Occipital lobe (tissue), 2 donors: ENCODE measurements around the gene RB1. TPM values are rescaled to one million over a fixed set of nuclear protein-coding genes. Genes with fewer than 3 reads are reported as not detected.

Experiments used
- DNase-seq: peaks from one replicate; lab custom pipeline; 2025; lab: John Stamatoyannopoulos, UW
- total RNA-seq: library from RNA; depleted of rRNA; stranded (reverse); fragments of >200 nt; gene quantifications from one replicate; pipeline ENCODE4 v1.2.3, GENCODE V29; 2014

The RB1 gene
- 48.8 TPM for total RNA-seq

DNA sequence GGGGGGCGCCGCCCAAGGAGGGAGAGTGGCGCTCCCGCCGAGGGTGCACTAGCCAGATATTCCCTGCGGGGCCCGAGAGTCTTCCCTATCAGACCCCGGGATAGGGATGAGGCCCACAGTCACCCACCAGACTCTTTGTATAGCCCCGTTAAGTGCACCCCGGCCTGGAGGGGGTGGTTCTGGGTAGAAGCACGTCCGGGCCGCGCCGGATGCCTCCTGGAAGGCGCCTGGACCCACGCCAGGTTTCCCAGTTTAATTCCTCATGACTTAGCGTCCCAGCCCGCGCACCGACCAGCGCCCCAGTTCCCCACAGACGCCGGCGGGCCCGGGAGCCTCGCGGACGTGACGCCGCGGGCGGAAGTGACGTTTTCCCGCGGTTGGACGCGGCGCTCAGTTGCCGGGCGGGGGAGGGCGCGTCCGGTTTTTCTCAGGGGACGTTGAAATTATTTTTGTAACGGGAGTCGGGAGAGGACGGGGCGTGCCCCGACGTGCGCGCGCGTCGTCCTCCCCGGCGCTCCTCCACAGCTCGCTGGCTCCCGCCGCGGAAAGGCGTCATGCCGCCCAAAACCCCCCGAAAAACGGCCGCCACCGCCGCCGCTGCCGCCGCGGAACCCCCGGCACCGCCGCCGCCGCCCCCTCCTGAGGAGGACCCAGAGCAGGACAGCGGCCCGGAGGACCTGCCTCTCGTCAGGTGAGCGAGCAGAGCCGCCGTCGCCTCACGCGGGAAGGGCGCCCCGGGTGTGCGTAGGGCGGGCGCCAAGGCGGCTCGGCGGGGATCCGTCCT is at the start of gene RB1:
Gene RB1, plus strand, starts transcription at position 393 of the 784 bp plus-strand sequence. Its CDS starts 162 bp downstream, at position 555.
- peak; percentile 82 for DNase-seq

GRCh38 chr13:48253849-48254248 is 49.7 kb upstream of the RB1 start:
- no peak for DNase-seq

DNA sequence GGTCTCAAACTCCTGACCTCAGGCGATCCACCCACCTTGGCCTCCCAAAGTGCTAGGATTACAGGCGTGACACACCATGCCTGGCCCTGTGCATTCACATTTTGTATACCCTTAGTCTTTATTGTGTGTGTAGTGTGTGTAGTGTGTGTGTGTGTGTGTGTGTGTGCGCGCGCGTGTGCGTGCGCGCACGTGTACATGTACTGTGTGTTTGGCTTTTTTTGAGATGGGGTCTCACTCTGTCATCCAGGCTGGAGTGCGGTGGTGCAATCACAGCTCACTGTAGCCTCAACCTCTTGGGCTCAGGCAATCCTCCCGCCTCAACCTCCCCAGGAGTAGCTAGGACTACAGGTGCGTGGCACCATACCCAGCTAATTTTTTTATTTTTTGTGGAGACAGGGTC is 48.5 kb upstream of the RB1 start:
- DNase-seq = no peak

DNA sequence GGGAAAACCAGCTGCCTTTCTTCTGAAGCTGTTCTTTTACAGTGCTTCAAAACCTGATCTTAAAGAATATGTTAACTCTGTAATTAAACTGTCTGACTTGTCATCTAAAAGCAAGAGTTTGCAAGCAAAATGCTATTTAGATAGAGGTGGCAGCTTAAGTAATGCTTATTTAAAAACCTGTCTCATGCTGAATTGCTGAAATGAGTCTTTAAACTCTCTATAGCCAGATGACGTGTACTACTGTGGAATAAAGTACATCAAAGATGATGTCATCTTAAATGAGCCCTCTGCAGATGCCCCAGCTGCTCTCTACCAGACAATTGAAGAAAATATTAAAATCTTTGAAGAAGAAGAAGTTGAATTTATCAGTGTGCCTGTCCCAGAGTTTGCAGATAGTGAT is 47.6 kb upstream of the RB1 start:
- DNase-seq = no peak

DNA sequence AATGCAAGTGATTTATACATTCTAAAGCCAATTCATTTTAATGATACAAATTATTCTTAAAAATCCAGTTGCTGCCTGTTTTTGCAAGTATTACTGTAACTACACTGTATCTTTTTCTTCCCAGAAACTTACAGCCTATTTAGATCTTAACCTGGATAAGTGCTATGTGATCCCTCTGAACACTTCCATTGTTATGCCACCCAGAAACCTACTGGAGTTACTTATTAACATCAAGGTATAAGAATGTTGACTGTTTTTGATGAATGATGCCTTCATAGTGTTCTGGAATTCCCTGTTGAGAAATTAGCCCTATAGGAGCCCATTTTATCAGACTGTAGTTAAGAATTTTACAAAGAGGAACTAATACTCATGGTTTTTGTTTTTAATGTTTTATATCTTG is 45.5 kb upstream of the RB1 start:
- no peak for DNase-seq

- DNase-seq = no peak
Observed at GRCh38 chr13:48258430-48258829, 45.1 kb upstream of the RB1 start.

DNA sequence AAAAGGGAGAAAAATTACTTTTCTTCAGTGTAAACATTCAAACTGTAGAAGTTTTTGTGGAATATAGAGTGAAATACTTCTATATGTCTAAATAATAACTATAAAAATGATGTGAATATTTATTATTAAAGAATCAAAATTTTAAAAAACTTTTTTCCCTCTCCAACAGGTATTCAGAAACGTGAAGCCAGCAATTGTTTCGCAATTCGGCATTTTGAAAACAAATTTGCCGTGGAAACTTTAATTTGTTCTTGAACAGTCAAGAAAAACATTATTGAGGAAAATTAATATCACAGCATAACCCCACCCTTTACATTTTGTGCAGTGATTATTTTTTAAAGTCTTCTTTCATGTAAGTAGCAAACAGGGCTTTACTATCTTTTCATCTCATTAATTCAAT is 42.6 kb upstream of the RB1 start:
- no peak for DNase-seq

- DNase-seq = no peak
Observed at GRCh38 chr13:48263196-48263595, 40.4 kb upstream of the RB1 start.

GRCh38 chr13:48264058-48264457 is 39.5 kb upstream of the RB1 start:
- DNase-seq = no peak

DNA sequence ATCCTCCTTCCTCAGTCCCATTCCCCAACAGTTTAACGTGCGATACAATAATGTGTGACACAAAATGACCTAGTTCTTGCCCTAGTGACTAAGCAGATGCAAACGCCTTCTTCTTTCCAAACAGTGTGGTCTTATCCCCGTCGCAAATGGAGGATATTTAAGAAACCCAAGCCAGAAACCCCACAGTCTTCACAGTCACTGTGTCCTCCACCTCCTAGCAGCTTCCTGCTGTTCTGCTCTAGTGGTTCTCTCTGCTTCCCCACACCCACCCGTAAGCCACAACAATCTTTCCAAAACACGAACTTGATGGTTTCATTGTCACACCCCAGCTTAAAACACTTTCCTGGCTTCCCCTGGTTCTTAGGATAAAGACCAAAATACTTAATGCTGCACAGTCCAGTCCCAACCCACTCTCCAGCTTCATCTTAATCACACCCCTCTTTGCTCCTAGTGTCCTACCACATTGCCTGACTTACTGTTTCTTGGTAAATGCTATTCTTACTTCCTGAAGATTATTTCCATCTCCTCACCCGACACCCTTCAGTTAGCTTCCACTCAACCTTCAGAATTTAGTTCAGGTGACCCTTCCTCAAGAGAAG is 38.2 kb upstream of the RB1 start:
- no peak for DNase-seq

DNA sequence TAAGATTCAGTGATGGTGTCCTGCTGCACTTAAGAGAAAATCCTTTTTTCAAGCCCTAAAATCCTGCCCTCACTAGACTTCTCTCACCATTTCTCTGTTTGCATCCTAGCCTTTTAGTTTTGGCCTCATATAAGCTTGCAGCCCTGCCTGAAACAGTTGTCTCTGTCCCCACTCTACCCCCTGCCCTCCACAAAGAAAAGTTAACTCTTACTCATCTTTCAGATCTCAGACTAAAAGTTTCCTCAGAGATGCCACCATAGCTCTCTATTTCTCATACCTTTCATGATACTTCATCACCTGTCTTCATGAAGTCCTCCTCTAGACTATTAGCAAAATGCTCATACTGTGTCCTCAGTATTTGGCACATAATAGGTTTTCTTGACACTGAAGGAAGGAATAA is 37.4 kb upstream of the RB1 start:
- DNase-seq = no peak

DNA sequence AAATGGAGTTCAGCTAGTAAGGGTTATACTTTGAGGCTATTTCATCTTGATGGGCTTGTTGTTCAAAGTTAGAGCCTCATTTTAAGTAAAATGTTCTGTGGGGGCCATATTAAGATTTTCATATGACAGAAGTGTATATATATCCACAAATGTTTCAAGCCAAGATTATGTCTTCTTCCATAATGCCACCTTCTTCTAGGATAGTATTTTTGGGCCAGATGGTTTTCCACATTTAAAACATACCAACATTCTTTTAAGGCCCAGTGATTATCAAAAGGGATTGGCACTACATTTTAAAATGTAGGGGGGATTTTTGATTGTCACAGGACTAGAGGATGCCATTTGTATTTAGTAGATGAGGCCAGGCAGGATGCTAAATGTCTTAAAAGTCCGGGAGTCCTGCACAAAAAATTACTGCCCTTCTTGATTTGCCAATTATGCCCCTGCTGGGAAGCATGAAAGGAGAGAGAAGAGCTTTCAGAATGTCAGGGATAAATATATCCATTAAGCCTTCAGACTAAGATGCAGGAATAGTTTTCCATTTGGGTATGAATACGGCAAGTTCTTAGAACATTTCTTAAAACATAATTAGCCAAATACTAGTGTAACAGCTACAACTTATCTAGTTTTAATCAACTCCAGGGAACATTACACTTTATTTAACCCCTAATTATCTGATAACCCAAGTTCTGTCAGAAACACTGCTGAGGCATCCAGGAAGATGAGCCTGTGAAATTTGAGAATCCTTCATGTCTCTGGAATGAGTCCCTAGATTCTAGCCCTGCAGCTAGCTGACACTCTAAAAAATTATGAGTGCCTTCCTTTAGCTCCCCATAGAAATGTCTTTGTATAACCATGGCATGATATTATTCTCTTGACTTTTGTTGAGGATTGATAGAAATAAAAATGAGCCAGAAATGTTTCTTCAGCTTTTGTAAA is 36.6 kb upstream of the RB1 start:
- no peak for DNase-seq

- DNase-seq = no peak
Observed at GRCh38 chr13:48268019-48268418, 35.5 kb upstream of the RB1 start.

- no peak for DNase-seq
Observed at GRCh38 chr13:48273346-48273745, 30.2 kb upstream of the RB1 start.

DNA sequence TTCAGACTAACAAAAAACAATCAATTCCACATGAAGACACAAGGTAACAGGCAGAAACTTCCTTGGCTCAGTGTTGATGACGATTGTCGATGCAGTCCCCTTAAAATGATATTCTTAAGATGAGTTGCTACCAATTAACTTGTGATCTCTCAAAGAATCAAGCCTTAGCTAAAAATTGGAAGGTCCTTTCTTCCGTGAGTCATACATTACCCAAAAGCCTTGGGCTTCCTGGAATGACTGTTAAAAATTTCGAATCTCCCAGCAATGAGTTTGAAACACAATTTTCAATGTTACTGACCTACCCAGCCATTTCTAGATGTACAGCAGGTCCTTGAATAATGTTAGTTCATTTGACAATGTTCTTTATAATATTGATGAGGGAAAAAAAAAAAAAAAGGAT is 28.0 kb upstream of the RB1 start:
- no peak for DNase-seq

GRCh38 chr13:48278806-48279205 is 24.7 kb upstream of the RB1 start:
- DNase-seq = no peak

DNA sequence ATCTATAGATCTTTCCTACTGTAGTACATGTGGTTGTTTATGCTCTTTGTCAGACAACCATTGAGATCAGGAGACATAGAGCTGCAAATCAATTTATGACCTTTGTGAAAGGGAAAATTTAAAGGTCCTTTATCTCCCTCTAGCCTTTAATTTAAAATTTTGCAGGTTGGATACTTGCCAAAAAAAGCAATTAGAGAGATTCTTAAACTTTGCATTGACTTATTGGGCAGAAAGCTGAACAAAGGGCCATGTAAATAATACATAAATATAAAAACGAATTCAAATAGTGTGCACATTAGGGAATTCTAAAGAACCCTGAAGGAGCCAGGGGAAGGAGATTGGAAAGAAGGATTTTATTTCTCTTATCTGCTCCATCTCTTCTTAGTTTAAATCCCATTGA is 22.0 kb upstream of the RB1 start:
- DNase-seq = no peak

GRCh38 chr13:48291730-48292129 is 11.8 kb upstream of the RB1 start:
- no peak for DNase-seq

DNA sequence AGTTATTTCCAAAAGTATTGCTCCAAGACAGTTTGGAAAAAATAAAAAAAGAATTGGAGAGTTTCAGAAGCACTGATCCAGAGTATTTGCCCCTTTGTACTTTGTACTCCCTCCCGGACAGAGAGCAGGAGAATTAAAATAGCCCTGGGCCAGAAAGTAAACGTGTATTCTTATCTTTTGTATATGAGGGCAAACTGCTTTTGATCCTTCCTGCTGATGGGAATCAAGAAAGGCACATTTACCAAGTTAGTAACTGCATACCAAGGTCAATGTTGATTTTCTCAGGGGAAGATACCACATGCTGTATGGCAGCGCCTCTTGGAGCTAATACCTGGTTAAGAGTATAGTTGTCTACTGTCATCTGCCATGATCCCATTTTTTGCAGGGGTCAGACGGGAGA is 10.9 kb upstream of the RB1 start:
- DNase-seq = no peak

DNA sequence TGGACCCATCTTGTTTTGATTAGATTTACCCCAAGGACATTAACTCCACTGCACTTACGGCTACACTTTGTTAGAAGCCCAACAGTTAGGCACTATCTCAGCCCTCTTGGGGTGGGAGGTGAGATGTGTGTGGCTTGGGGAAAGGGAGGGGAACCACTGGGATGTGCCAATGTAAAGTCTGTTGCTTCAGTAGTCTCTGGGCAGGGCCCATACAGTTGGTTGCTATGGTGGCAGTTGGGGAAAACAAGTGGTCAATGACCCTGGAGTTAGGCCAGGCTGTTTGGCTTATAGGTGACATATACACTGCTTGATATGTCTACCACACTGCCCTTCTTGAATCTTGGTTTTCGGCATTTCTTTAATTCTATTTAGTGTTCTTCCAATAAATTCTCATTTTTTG is 8.9 kb upstream of the RB1 start:
- no peak for DNase-seq

GRCh38 chr13:48295271-48295670 is 8.3 kb upstream of the RB1 start:
- no peak for DNase-seq

DNA sequence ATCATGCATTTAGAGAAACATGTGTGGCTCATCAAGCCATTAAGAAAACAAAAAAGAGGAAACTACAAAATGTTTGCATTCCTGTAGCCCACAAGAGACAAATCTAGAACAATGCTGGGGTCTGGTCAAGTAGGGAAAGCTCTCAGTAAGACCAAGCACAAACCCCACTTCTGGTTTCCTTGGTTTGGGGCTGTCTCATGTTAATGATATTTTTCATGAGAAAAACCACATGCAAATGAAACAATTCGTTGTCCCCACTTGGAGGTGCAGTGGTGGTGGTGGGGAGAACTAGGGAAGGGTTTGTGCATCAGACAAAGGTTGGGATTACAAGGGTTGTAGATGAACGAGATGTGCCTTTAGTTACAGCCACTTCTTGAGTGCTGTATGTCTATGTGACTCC is 7.0 kb upstream of the RB1 start:
- DNase-seq = no peak
